ENCODE results near the gene TNFSF13B. TPM values are rescaled to one million over a fixed set of nuclear protein-coding genes. Genes with fewer than 3 reads are reported as not detected.

Gene TNFSF13B
- total RNA-seq, 2 experiments from 2014 or later: 6.2 to 9.3 TPM

DNA sequence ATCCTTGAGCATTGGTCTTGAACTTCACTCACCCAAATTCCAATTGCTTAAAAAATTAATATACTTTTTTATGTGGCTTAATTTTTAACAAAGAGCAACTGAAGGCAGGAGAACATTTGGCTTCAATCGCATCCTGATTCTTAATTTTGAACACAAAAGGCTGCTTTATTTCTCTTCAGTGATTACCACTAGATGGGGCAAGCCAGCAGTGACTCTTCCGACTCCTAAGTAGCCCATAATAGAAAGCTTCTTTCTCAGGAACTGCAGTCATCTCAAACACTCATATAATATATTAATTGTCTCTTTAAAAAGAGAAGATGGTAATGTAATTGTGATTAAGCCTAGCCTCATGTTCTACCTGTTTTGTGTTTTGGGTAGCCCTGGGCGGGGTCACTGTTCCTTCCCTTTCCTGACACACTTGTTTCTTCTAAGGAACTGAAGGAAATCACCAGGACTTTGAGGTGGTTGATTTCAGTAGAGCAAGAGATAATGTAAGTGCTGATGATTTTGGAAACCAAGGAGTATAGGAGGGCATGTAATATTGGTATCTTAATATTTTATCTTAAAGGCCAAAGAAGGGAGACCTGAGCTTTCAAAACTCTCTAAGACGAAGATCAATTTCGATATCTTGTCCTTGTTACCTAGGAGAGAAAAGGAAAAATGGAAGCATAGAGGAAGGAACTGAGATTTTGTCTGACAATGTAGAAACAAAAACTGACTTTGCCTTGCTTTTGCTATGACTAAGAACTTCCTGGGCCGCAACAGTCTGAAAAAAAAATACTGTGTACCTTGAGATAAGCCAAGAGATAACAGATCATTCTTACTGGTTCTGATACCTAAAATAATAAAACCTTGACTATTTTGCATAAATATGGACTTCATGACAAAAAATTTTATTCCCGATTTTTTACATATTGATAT, 73.1 kb downstream of the TNFSF13B start:
- peaks cover 16% of the 10 kb centered on the region for H3K4me1 Mint-ChIP-seq
- no peaks in the 10 kb centered on the region for H3K9me3 Mint-ChIP-seq (ENCODE audit: low read depth)
- no peak overlapping the region for H3K4me3 Mint-ChIP-seq
- DNase-seq (no peak), ATAC-seq (peak; percentile 51)
- no peaks in the 10 kb centered on the region for H3K36me3 Mint-ChIP-seq
- H3K27me3 Mint-ChIP-seq: no peaks in the 10 kb centered on the region
- CTCF ChIA-PET: interaction anchor here (1.2 to 1.6 kb wide), 3 partner anchors 11 to 555 kb away, joined by 3 to 6 read pairs (median 3); no protein-coding TSS in a partner anchor
- no peak overlapping the region for H3K27ac Mint-ChIP-seq

DNA sequence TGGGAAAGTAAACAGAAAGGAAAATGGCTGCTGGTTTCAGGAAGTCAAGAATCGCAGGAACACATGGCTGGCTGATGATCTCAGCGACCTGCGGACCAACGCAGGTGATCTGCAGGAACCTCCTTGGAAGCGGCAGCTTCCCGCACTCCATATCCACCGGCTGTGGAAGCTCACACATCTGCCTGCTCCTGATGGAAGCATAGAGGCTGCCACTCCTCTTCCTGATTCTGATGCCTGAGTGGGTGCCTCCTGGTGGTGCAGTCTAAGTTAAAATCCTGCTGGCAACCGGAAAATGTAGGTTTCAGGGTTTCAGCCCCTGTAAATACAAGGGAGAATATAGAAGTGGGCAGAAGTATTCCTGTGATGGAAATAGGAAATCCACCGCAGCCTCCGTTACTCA, 75.5 kb downstream of the TNFSF13B start:
- Mint-ChIP-seq H3K27me3 (no peaks in the 10 kb centered on the region), H3K4me3 (no peak overlapping the region), H3K4me1 (peaks cover 16% of the 10 kb centered on the region), H3K27ac (no peak overlapping the region), H3K36me3 (no peaks in the 10 kb centered on the region), H3K9me3 (ENCODE audit: low read depth) (no peaks in the 10 kb centered on the region)
- CTCF ChIA-PET: no interaction called here
- no peak for ATAC-seq
- DNase-seq: no peak

DNA sequence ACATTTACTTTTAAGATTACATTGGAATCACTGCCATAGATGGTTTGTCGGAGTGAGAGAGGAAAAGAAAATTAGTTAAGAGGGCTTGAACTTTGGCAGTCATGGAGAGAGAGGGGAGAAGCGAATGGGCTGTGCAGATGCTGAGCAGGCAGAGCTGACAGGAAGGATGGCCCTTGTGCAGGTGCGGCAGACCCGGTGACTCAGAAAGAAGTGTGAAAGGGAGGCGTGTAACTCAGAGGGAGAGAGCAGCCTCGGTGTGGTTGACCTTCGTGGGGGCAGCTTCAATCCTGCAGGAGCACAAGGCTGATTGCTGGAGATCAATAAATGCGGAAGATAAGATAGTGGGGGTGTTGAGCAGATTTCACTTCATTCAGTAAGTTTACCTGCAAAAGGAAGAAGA, 76.9 kb downstream of the TNFSF13B start:
- peaks cover 16% of the 10 kb centered on the region for H3K4me1 Mint-ChIP-seq
- CTCF ChIA-PET: no interaction called here
- no peaks in the 10 kb centered on the region for H3K9me3 Mint-ChIP-seq (ENCODE audit: low read depth)
- DNase-seq (no peak), ATAC-seq (peak; percentile 55)
- no peaks in the 10 kb centered on the region for H3K36me3 Mint-ChIP-seq
- no peaks in the 10 kb centered on the region for H3K27me3 Mint-ChIP-seq
- H3K27ac Mint-ChIP-seq: peak overlapping the region; percentile 12
- no peak overlapping the region for H3K4me3 Mint-ChIP-seq

DNA sequence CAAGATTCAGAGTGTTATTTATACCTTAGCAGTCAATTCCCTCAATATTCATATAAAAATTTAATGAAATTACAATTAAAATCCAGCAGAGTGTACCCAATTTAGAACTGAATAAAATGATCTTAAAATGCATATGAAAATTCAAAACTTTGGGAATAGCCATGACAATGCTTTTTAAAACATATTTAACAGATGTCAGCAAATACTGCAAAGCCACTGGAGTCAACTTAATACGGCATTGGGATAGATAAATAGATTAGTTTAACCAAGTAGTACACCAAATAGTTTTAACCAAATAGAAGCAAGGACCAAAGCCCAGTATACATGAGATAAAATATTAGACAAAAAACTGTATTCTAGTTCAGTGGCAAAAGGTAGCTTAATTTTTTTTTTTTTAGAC, 79.8 kb downstream of the TNFSF13B start:
- Mint-ChIP-seq H3K4me3 (no peak overlapping the region), H3K27ac (no peak overlapping the region), H3K36me3 (no peaks in the 10 kb centered on the region), H3K27me3 (no peaks in the 10 kb centered on the region), H3K9me3 (ENCODE audit: low read depth) (no peaks in the 10 kb centered on the region), H3K4me1 (peaks cover 5% of the 10 kb centered on the region)
- DNase-seq (no peak), ATAC-seq (no peak)
- CTCF ChIA-PET: interaction anchor here (1.4 kb wide), 1 partner anchor 12 kb away, joined by 4 read pairs; no protein-coding TSS in a partner anchor

DNA sequence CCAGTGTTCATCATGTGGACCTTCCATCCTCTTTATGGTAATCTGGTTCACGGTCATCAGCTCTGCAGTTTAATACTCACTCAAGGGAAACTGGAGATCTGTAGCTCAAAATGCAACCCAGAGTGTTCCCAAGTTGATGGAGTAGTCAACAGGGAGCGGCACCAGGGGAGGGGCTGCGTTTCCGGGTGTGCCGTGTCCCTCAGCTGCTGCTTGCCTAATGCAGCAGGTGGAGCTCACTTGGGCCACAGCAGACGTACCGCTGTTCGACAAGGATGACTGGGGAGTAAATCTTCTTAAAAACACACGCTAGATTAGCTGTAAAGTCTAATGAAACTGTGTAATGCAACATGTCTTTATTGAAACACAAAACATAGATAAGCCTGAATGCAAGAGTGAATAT, 81.1 kb downstream of the TNFSF13B start:
- Mint-ChIP-seq H3K4me3 (no peak overlapping the region), H3K36me3 (no peaks in the 10 kb centered on the region), H3K27me3 (no peaks in the 10 kb centered on the region), H3K9me3 (ENCODE audit: low read depth) (no peaks in the 10 kb centered on the region), H3K4me1 (peaks cover 5% of the 10 kb centered on the region), H3K27ac (no peak overlapping the region)
- CTCF ChIA-PET: interaction anchor here (1.0 kb wide), 1 partner anchor 10 kb away, joined by 3 read pairs; no protein-coding TSS in a partner anchor
- DNase-seq: no peak
- ATAC-seq: no peak

DNA sequence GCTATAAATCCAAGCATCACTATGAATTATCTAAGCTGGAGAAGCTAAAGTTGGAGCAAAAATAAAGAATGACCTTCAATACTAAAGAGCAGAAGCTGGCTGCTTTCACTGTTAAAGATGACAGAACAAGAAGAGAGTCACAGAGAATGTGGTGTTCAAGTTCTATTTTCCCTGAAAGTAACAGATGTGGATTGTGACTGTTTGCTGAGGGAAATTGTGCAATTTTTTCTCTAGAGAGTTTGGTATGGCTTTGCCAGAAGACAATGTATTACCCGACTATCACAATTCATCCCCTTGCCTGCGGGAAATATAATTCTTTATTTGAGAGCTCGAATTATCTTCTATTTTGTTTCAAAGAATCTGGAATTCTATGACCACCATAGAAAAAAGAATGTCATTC, 83.1 kb downstream of the TNFSF13B start:
- Mint-ChIP-seq H3K4me1 (no peaks in the 10 kb centered on the region), H3K27me3 (peaks cover 3% of the 10 kb centered on the region), H3K4me3 (no peak overlapping the region), H3K27ac (no peak overlapping the region), H3K9me3 (ENCODE audit: low read depth) (no peaks in the 10 kb centered on the region), H3K36me3 (no peaks in the 10 kb centered on the region)
- ATAC-seq (no peak), DNase-seq (no peak)
- CTCF ChIA-PET: interaction anchor here (1.2 kb wide), 1 partner anchor 10 kb away, joined by 3 read pairs; no protein-coding TSS in a partner anchor

DNA sequence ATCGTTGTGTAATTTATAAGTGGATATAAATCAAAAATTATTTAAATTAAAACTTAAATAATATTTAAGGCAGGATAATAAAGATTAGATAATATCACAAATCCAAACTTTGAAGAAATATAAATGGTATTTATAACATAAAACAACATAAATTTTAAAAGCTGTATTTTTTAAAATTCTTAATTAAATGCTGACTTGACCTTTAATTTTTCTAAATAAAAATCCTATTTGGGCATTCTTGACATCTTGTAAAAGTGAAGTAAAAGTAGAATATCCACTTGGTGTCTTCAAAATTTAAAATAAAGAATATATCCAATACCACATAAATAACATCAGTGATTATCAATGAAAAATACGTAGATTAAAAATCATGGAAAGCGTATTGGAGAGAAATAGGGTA, 87.7 kb downstream of the TNFSF13B start:
- Mint-ChIP-seq H3K36me3 (no peaks in the 10 kb centered on the region), H3K4me1 (no peaks in the 10 kb centered on the region), H3K9me3 (ENCODE audit: low read depth) (no peaks in the 10 kb centered on the region), H3K27ac (no peak overlapping the region), H3K27me3 (peaks cover 3% of the 10 kb centered on the region), H3K4me3 (no peak overlapping the region)
- ATAC-seq (no peak), DNase-seq (no peak)
- CTCF ChIA-PET: no interaction called here

Other genes starting within 250 kb of the TNFSF13B start
- 10 to 100 TPM in 1 of 2 experiments, 1 to 10 TPM in 1; 8.9 to 11.4 TPM for gene LIG4, start 54.2 kb upstream of the TNFSF13B start, total RNA-seq
- gene ABHD13, start 51.3 kb upstream of the TNFSF13B start, total RNA-seq: 1 to 10 TPM; 5.8 to 6.2 TPM